Measurements from ENCODE around the gene ADAMTS10. TPM values are rescaled to one million over a fixed set of nuclear protein-coding genes. Genes with fewer than 3 reads are reported as not detected.
"Not testable (repeated sequence)": the region's sequence is repeated elsewhere in the genome, so short reads cannot be mapped to it uniquely, and the experiment has no call there.

The ADAMTS10 gene
- total RNA-seq, 1 donor from 2014 or later, result 11.5 TPM

- no peak for TF ChIP-seq CTCF (IDR thresholded peaks at IDR 0.05; ENCODE audit: borderline replicate concordance)
- intact Hi-C loops (cut with micrococcal nuclease), result no loop called here
- Histone ChIP-seq H3K9me3 (replicated peaks) (no peaks in the 10 kb centered on the region), H3K27me3 (ENCODE audit: low read depth) (peaks cover 34% of the 10 kb centered on the region), H3K4me3 (peak overlapping the region; percentile 50), H3K4me1 (peaks cover 23% of the 10 kb centered on the region), H3K27ac (replicated peaks) (no peak overlapping the region), H3K36me3 (no peaks in the 10 kb centered on the region)
- no peak for DNase-seq
These were observed 35.0 kb downstream of the ADAMTS10 start for GRCh38 chr19:8575467-8575997.

GRCh38 chr19:8574619-8574922, 35.9 kb downstream of the ADAMTS10 start:
- H3K27me3 ChIP-seq (ENCODE audit: low read depth), result peaks cover 34% of the 10 kb centered on the region
- intact Hi-C loops (cut with micrococcal nuclease); H3K4me3 ChIP-seq; H3K9me3 ChIP-seq (replicated peaks); H3K36me3 ChIP-seq; H3K27ac ChIP-seq (replicated peaks); DNase-seq: not testable (repeated sequence)
- peaks cover 16% of the 10 kb centered on the region for H3K4me1 ChIP-seq

GRCh38 chr19:8573316-8573715, 37.2 kb downstream of the ADAMTS10 start:
- peaks cover 31% of the 10 kb centered on the region for H3K27me3 ChIP-seq (ENCODE audit: low read depth)
- H3K9me3 ChIP-seq (replicated peaks), result no peaks in the 10 kb centered on the region
- H3K27ac ChIP-seq (replicated peaks), result no peak overlapping the region
- intact Hi-C loops (cut with micrococcal nuclease), result no loop called here
- H3K4me3 ChIP-seq, result no peak overlapping the region
- H3K4me1 ChIP-seq, result peaks cover 16% of the 10 kb centered on the region
- TF ChIP-seq CTCF (IDR thresholded peaks at IDR 0.05; ENCODE audit: borderline replicate concordance), result no peak
- DNase-seq, result no peak
- no peaks in the 10 kb centered on the region for H3K36me3 ChIP-seq

GRCh38 chr19:8571006-8571411, 39.5 kb downstream of the ADAMTS10 start:
- DNase-seq, result peak; percentile 27
- peaks cover 6% of the 10 kb centered on the region for H3K4me1 ChIP-seq
- intact Hi-C loops (cut with micrococcal nuclease), result no loop called here
- peaks cover 7% of the 10 kb centered on the region for H3K27me3 ChIP-seq (ENCODE audit: low read depth)
- H3K9me3 ChIP-seq (replicated peaks), result no peaks in the 10 kb centered on the region
- H3K36me3 ChIP-seq, result no peaks in the 10 kb centered on the region
- TF ChIP-seq CTCF (IDR thresholded peaks at IDR 0.05; ENCODE audit: borderline replicate concordance), result no peak
- H3K4me3 ChIP-seq, result no peak overlapping the region
- peak overlapping the region; percentile 44 for H3K27ac ChIP-seq (replicated peaks)

GRCh38 chr19:8569066-8569771, 41.3 kb downstream of the ADAMTS10 start:
- peak; percentile 38 for DNase-seq
- Histone ChIP-seq H3K9me3 (replicated peaks) (no peaks in the 10 kb centered on the region), H3K27ac (replicated peaks) (no peak overlapping the region), H3K27me3 (ENCODE audit: low read depth) (no peaks in the 10 kb centered on the region), H3K36me3 (no peaks in the 10 kb centered on the region), H3K4me3 (no peak overlapping the region), H3K4me1 (no peaks in the 10 kb centered on the region)
- intact Hi-C loops (cut with micrococcal nuclease), result no loop called here
- no peak for TF ChIP-seq CTCF (IDR thresholded peaks at IDR 0.05; ENCODE audit: borderline replicate concordance)

GRCh38 chr19:8567522-8568172, 42.9 kb downstream of the ADAMTS10 start:
- H3K27ac ChIP-seq (replicated peaks), result no peak overlapping the region
- intact Hi-C loops (cut with micrococcal nuclease), result no loop called here
- no peaks in the 10 kb centered on the region for H3K27me3 ChIP-seq (ENCODE audit: low read depth)
- no peaks in the 10 kb centered on the region for H3K9me3 ChIP-seq (replicated peaks)
- DNase-seq, result peak; percentile 33
- no peak for TF ChIP-seq CTCF (IDR thresholded peaks at IDR 0.05; ENCODE audit: borderline replicate concordance)
- no peak overlapping the region for H3K4me3 ChIP-seq
- no peaks in the 10 kb centered on the region for H3K4me1 ChIP-seq
- no peaks in the 10 kb centered on the region for H3K36me3 ChIP-seq
